Activated CD4-positive, alpha-beta T cell treated with anti-CD3 and anti-CD28 coated beads, Interleukin-2, amount 50 U/mL, for 4 hours (primary cell): ENCODE results near the gene KNSTRN.
A peak's percentile ranks its signal among the peaks of the same experiment; 100 is the strongest.

Experiments used
- DNase-seq, 2 experiments: peaks; one replicate each; pipeline ENCODE4 v3.0.0-alpha.2; 2020

Gene KNSTRN

GRCh38 chr15:40382580-40383456, at the start of gene KNSTRN:
Gene KNSTRN, plus strand, starts transcription at chr15:40382721. Its CDS starts 115 bp downstream, at chr15:40382836.
- peak; percentile 92 to 93 for DNase-seq

- DNase-seq, result peak; percentile 36 to 38
Measured at GRCh38 chr15:40333922-40334492, 48.5 kb upstream of the KNSTRN start.

- DNase-seq, result no peak
Measured at GRCh38 chr15:40334541-40334940, 48.0 kb upstream of the KNSTRN start.

GRCh38 chr15:40334941-40335795, 47.4 kb upstream of the KNSTRN start:
- no peak for DNase-seq

GRCh38 chr15:40335938-40336743, 46.4 kb upstream of the KNSTRN start:
- no peak for DNase-seq

GRCh38 chr15:40336744-40337122, 45.8 kb upstream of the KNSTRN start:
- no peak for DNase-seq

- no peak for DNase-seq
Measured at GRCh38 chr15:40337597-40337996, 44.9 kb upstream of the KNSTRN start.

- DNase-seq, result peak; percentile 75 to 78
Measured at GRCh38 chr15:40338041-40338657, 44.4 kb upstream of the KNSTRN start.

GRCh38 chr15:40338921-40339620, 43.5 kb upstream of the KNSTRN start:
- no peak for DNase-seq

- no peak for DNase-seq
Measured at GRCh38 chr15:40339621-40339945, 42.9 kb upstream of the KNSTRN start.

- no peak for DNase-seq
Measured at GRCh38 chr15:40340038-40340739, 42.3 kb upstream of the KNSTRN start.

- DNase-seq, result no peak
Measured at GRCh38 chr15:40340740-40341400, 41.7 kb upstream of the KNSTRN start, which contains the start of gene CCDC9B. Gene CCDC9B, minus strand, starts transcription at chr15:40340939. Its CDS starts 120 bp downstream, at chr15:40340819.

- no peak for DNase-seq
Measured at GRCh38 chr15:40342416-40343320, 39.9 kb upstream of the KNSTRN start.

GRCh38 chr15:40343512-40343911, 39.0 kb upstream of the KNSTRN start:
- no peak for DNase-seq

GRCh38 chr15:40344217-40344616, 38.3 kb upstream of the KNSTRN start:
- DNase-seq, result no peak

GRCh38 chr15:40344631-40345120, 37.8 kb upstream of the KNSTRN start:
- peak; percentile 61 to 65 for DNase-seq

- DNase-seq, result no peak
Measured at GRCh38 chr15:40345225-40345866, 37.2 kb upstream of the KNSTRN start.

- no peak for DNase-seq
Measured at GRCh38 chr15:40345867-40346578, 36.5 kb upstream of the KNSTRN start.
